AG04449 (cell line): ENCODE measurements around the gene FHOD3.

Source experiments
- CTCF ChIA-PET: fragments of 350-600 bp; formaldehyde crosslinking; extraction: SDS; loops from one replicate; lab custom pipeline; 2021; ENCODE audit warnings: antibody characterized with exemption; lab: Yijun Ruan, JAX
- POLR2A ChIA-PET: fragments of 400-600, 350-600 bp; formaldehyde crosslinking; extraction: SDS; loops from one replicate; lab custom pipeline; 2020; ENCODE audit warnings: antibody characterized with exemption, inconsistent platforms; lab: Yijun Ruan, JAX
- DNase-seq: peaks from one replicate; pipeline ENCODE4 v3.0.0-alpha.2; 2010; ENCODE audit warnings: low read depth, low spot score
- H3K4me3 ChIP-seq: 2 replicates; pipeline ENCODE4 v1.5.1; 2011; ENCODE audit warnings: low read depth, mild to moderate bottlenecking, control low read depth, low read length
- TF ChIP-seq, protein P1 (sequence below): IDR thresholded peaks from one replicate; pipeline ENCODE4 v1.5.1; 2011; ENCODE audit warnings: mild to moderate bottlenecking, moderate library complexity, low read length, control low read depth, inconsistent platforms; ENCODE audit not compliant: insufficient read depth; ENCODE audit errors: missing control alignments

FHOD3 gene

GRCh38 chr18:36518839-36519238 lies 221.3 kb downstream of the FHOD3 start:
- POLR2A ChIA-PET, result interaction anchor here (0.6 kb wide), 1 partner anchor 310 kb away, joined by 3 read pairs; no protein-coding TSS in a partner anchor

GRCh38 chr18:36519358-36519757 lies 221.8 kb downstream of the FHOD3 start:
- TF ChIP-seq, protein P1, sequence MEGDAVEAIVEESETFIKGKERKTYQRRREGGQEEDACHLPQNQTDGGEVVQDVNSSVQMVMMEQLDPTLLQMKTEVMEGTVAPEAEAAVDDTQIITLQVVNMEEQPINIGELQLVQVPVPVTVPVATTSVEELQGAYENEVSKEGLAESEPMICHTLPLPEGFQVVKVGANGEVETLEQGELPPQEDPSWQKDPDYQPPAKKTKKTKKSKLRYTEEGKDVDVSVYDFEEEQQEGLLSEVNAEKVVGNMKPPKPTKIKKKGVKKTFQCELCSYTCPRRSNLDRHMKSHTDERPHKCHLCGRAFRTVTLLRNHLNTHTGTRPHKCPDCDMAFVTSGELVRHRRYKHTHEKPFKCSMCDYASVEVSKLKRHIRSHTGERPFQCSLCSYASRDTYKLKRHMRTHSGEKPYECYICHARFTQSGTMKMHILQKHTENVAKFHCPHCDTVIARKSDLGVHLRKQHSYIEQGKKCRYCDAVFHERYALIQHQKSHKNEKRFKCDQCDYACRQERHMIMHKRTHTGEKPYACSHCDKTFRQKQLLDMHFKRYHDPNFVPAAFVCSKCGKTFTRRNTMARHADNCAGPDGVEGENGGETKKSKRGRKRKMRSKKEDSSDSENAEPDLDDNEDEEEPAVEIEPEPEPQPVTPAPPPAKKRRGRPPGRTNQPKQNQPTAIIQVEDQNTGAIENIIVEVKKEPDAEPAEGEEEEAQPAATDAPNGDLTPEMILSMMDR, result no peak
- no peak overlapping the region for H3K4me3 ChIP-seq
- ChIA-PET CTCF (interaction anchor here (0.8 to 1.8 kb wide), 3 partner anchors 9 to 101 kb away, joined by 3 to 6 read pairs (median 3); no protein-coding TSS in a partner anchor), POLR2A (interaction anchor here (0.6 kb wide), 1 partner anchor 309 kb away, joined by 3 read pairs; no protein-coding TSS in a partner anchor)
- DNase-seq, result no peak

More at GRCh38 chr18:36518839-36519238, 221.3 kb downstream of the FHOD3 start:
- no peak for DNase-seq
- H3K4me3 ChIP-seq, result no peak overlapping the region
- CTCF ChIA-PET, result interaction anchor here (1.3 to 1.8 kb wide), 2 partner anchors 8 to 102 kb away, joined by 3 to 6 read pairs; no protein-coding TSS in a partner anchor
- TF ChIP-seq, protein P1, result no peak

- TF ChIP-seq, protein P1, result no peak
- CTCF ChIA-PET, result interaction anchor here (0.7 kb wide), 1 partner anchor 11 kb away, joined by 3 read pairs; no protein-coding TSS in a partner anchor
These were observed 225.0 kb downstream of the FHOD3 start for GRCh38 chr18:36522509-36522908.

DNA sequence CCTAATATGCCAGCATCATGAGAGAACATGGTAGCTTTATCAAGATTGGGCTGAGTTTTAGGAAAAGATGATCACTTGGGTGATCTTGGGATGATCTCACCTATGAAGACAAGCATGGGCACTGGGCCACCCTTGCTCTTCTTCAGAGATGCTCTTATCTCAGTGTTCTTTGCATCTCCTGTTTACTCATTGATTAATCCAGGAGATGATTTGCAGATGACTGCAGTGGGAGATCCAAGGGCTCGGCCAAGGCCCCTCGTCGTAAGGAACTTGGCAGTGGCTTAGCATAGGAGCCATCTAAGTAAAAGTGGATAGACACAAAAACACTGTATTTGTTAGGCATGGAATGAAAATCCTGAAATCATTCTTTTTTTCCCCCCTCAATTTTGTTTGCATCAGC lies 228.4 kb downstream of the FHOD3 start:
- ChIA-PET POLR2A (no interaction called here), CTCF (no interaction called here)
- no peak overlapping the region for H3K4me3 ChIP-seq
- TF ChIP-seq, protein P1, result no peak
- DNase-seq, result no peak

More at GRCh38 chr18:36522509-36522908, 225.0 kb downstream of the FHOD3 start:
- DNase-seq, result no peak
- no peak overlapping the region for H3K4me3 ChIP-seq
- POLR2A ChIA-PET, result no interaction called here

DNA sequence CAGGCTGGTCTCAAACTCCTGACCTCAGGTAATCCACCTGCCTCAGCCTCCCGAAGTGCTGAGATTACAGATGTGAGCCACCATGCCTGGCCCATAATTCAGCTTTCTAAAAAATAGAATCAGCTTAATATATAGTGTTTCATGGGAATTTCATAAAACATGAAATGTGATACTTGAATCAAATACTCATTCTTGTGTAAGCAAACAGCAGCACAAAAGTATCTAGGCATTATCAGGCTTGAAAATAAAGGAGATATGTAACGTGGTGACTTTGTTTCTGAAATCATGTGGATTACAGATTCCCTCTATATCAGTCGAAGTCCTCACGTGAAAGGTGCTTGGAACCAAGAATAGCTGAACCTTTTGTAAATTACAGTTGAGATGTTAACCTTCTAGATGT lies 229.1 kb downstream of the FHOD3 start:
- no peak overlapping the region for H3K4me3 ChIP-seq
- no peak for DNase-seq
- CTCF ChIA-PET, result interaction anchor here (1.1 to 1.2 kb wide), 2 partner anchors 10 to 45 kb away, joined by 3 read pairs; no protein-coding TSS in a partner anchor
- TF ChIP-seq, protein P1, result no peak
- POLR2A ChIA-PET, result no interaction called here

DNA sequence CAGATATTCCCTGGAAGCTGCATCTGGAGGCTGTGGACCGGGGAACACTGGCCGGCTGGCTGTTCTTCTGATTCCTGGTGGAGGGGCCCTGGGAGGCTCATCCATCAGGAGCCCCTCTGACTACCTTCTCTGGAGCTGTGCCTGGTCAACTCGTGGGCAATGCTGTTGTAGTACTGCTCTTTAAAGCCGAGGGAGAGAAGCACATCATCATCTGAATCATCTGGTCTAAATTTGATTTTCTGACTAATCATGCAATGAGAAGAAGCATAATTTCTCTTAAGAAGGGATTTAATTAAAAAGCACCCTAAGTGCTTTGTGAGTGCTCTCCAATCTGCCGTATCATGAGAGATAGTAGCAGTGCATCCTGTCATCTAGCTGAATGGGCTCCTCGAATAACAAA lies 229.5 kb downstream of the FHOD3 start:
- TF ChIP-seq, protein P1, result no peak
- ChIA-PET POLR2A (no interaction called here), CTCF (interaction anchor here (1.1 to 1.2 kb wide), 2 partner anchors 10 to 45 kb away, joined by 3 read pairs; no protein-coding TSS in a partner anchor)
- no peak overlapping the region for H3K4me3 ChIP-seq
- DNase-seq, result no peak
